Ovary (tissue), 10 donors: ENCODE results near the gene GABRB3. TPM values are rescaled to one million over a fixed set of nuclear protein-coding genes. Genes with fewer than 3 reads are reported as not detected.

Experiments
- DNase-seq, 5 donors: peaks; one replicate each; pipeline ENCODE4 v3.0.0-alpha.2; 2019 to 2020
- H3K27ac ChIP-seq, 2 donors: fragments of 200-600 bp; one replicate each; pipeline versions ENCODE4 v1.5.1 to v1.8.0; 2019 to 2022
- H3K27me3 ChIP-seq: fragments of 200-600 bp; one replicate; pipeline ENCODE4 v1.8.0; 2022
- H3K36me3 ChIP-seq: fragments of 200-600 bp; sonication (generic); one replicate; pipeline ENCODE4 v1.5.1; 2019
- H3K4me1 ChIP-seq: one replicate; pipeline ENCODE4 v1.8.1; 2013; ENCODE audit warnings: mild to moderate bottlenecking, moderate library complexity; ENCODE audit not compliant: insufficient read depth
- H3K4me3 ChIP-seq: fragments of 200-600 bp; sonication (generic); one replicate; pipeline ENCODE4 v1.5.1; 2017
- H3K9me3 ChIP-seq, 2 donors: fragments of 200-600 bp in 1 of 2; sonication (generic) in 1 of 2; one replicate each; pipeline versions ENCODE4 v1.5.1 to v1.8.1; 2013 to 2019; ENCODE audit warnings: mild to moderate bottlenecking in 1 of 2, moderate library complexity in 1 of 2
- CTCF ChIP-seq, 3 donors: fragments of 450-650 bp in 2 of 3; fragments of 200-600 bp in 1 of 3; IDR thresholded peaks; one replicate each; pipeline versions ENCODE4 v1.5.1 to v1.8.0; 2016 to 2022; ENCODE audit warnings: antibody characterized with exemption in 3 of 3, mild to moderate bottlenecking in 1 of 3
- EP300 ChIP-seq: sonication (generic); formaldehyde crosslinking; IDR thresholded peaks from one replicate; pipeline ENCODE4 v1.6.1; 2017; ENCODE audit warnings: antibody characterized with exemption
- POLR2A ChIP-seq: fragments of 450-650 bp; IDR thresholded peaks from one replicate; pipeline ENCODE4 v1.6.1; 2017; ENCODE audit warnings: antibody characterized with exemption, mild to moderate bottlenecking, moderate library complexity
- WGBS, 3 donors: extraction: QIAGEN DNeasy Blood & Tissue Kit in 1 of 3; methylation state at CpG; one replicate each; pipeline versions ENCODE4 v1.1.5 to v1.1.7; 2013 to 2017; 5-methylcytosine and 5-hydroxymethylcytosine counted together
- intact Hi-C, 4 donors: fragments of 100-400 bp; cut with DNase I; formaldehyde crosslinking; loops; one replicate each; pipeline versions ENCODE4 v1.11.0 to v1.15.1; 2022 to 2023
- long read RNA-seq, 3 donors: library from polyadenylated mRNA in 2 of 3; unstranded in 2 of 3; transcript quantifications; one replicate each; pipeline ENCODE4 v2.0.0 and lab custom pipeline, GENCODE V29; 2021 to 2026
- polyA plus RNA-seq, 2 donors: library from polyadenylated mRNA; stranded (reverse); fragments of 200-250 nt in 1 of 2; fragments of 350-450 nt in 1 of 2; fragmentation: Illumina TruSeq in 1 of 2; extraction: RNeasy Lipid Tissue Mini Kit (QIAGEN cat#74804) in 1 of 2; gene quantifications; one replicate each; pipeline ENCODE4 v1.2.3, GENCODE V29; 2013 to 2014
- total RNA-seq, 7 donors: library from RNA; depleted of rRNA in 2 of 7; stranded (reverse); fragments of >200 nt in 2 of 7; fragmentation: NEBNext Ultra II Directional in 3 of 7; extraction: Animal tissue kit (Norgen Biotek cat#: 25700) in 3 of 7; gene quantifications; one replicate each; pipeline versions ENCODE4 v1.1.0 to v1.2.4, GENCODE V29; 2016 to 2023
- donor health status: DM: no; HTN: no; CAD: no; lungs with moderate emphysema.
- donor health status: DM: no; HTN: no; CAD: no.
- donor health status: Bipolar disorder and iron deficiency.
- donor health status: DM: yes; HTN: yes; CAD: no.
- donor health status: DM: no; HTN: no; CAD: no.
- donor health status: DM: yes; HTN: yes; CAD: no.

GABRB3 gene
- total RNA-seq: 1 to 10 TPM in 6 of 7 donors, under 1 TPM in 1; 0.60 to 6.7 (median 3.6) TPM
- 1 to 10 TPM; 1.3 to 2.3 TPM for polyA plus RNA-seq
- long read RNA-seq, donor 1: 0 reads
- long read RNA-seq, donor 2, full-length matches to known transcripts: 3 of 3 reads
- long read RNA-seq, donor 2, partial matches to known transcripts: 0 of 3 reads
- long read RNA-seq, donor 2, other reads (novel, unspliced or antisense): 0 of 3 reads
- long read RNA-seq, donor 3, full-length matches to known transcripts: 8 of 9 reads
- long read RNA-seq, donor 3, partial matches to known transcripts: 1 of 9 reads
- long read RNA-seq, donor 3, other reads (novel, unspliced or antisense): 0 of 9 reads

- TF ChIP-seq POLR2A (no peak), CTCF (IDR thresholded peaks at IDR 0.05) (no peak), EP300 (no peak)
- DNase-seq: peak in 2 of 5 donors; percentile 26 to 41
- intact Hi-C loops: no loop called here
- Histone ChIP-seq H3K36me3 (no peaks in the 10 kb centered on the region), H3K27me3 (no peaks in the 10 kb centered on the region), H3K9me3 (no peaks in the 10 kb centered on the region), H3K4me1 (peaks cover 8% of the 10 kb centered on the region), H3K27ac (no peak within 1 kb of the TSS), H3K4me3 (peak within 1 kb of the TSS; percentile 11)
- WGBS, 3 donors: 1 to 2% (median 1%) methylated on average over 85 to 110 of the region's 112 CpGs
Observed at GRCh38 chr15:26772154-26773066, at the start of gene GABRB3. Gene GABRB3 (minus strand): TSS chr15:26773066.

- TF ChIP-seq EP300: no peak
- TF ChIP-seq POLR2A: no peak
- TF ChIP-seq CTCF (IDR thresholded peaks at IDR 0.05): no peak
- no peak overlapping the region for H3K4me3 ChIP-seq
- no peaks in the 10 kb centered on the region for H3K4me1 ChIP-seq
- no peaks in the 10 kb centered on the region for H3K9me3 ChIP-seq
- no peak overlapping the region for H3K27ac ChIP-seq
- intact Hi-C loops: no loop called here
- H3K36me3 ChIP-seq: no peaks in the 10 kb centered on the region
- 34 to 44% (median 43%) methylated on average over 15 of the region's 15 CpGs for WGBS, 3 donors
- DNase-seq: no peak
- H3K27me3 ChIP-seq: no peaks in the 10 kb centered on the region
Observed at GRCh38 chr15:26807517-26808427, 34.9 kb upstream of the GABRB3 start.

- no peaks in the 10 kb centered on the region for H3K9me3 ChIP-seq
- intact Hi-C loops: no loop called here
- WGBS, 3 donors: 43 to 65% (median 50%) methylated on average over 5 of the region's 5 CpGs
- DNase-seq: no peak
- H3K4me3 ChIP-seq: no peak overlapping the region
- no peak overlapping the region for H3K27ac ChIP-seq
- H3K27me3 ChIP-seq: no peaks in the 10 kb centered on the region
- H3K4me1 ChIP-seq: no peaks in the 10 kb centered on the region
- TF ChIP-seq EP300 (no peak), POLR2A (no peak)
- no peaks in the 10 kb centered on the region for H3K36me3 ChIP-seq
Observed at GRCh38 chr15:26806574-26806973, 33.7 kb upstream of the GABRB3 start.

GRCh38 chr15:26806151-26806550 lies 33.3 kb upstream of the GABRB3 start:
- WGBS, 3 donors: 4 to 14% (median 5%) methylated on average over 4 of the region's 4 CpGs
- no peaks in the 10 kb centered on the region for H3K36me3 ChIP-seq
- TF ChIP-seq POLR2A: no peak
- TF ChIP-seq CTCF (IDR thresholded peaks at IDR 0.05): no peak
- TF ChIP-seq EP300: no peak
- no peaks in the 10 kb centered on the region for H3K4me1 ChIP-seq
- H3K9me3 ChIP-seq: no peaks in the 10 kb centered on the region
- H3K27ac ChIP-seq: no peak overlapping the region
- no peak for DNase-seq
- H3K4me3 ChIP-seq: no peak overlapping the region
- H3K27me3 ChIP-seq: no peaks in the 10 kb centered on the region
- intact Hi-C loops: no loop called here
